Measurements from ENCODE around the gene CDKAL1. TPM values are rescaled to one million over a fixed set of nuclear protein-coding genes. Genes with fewer than 3 reads are reported as not detected.
"Not testable (repeated sequence)": the region's sequence is repeated elsewhere in the genome, so short reads cannot be mapped to it uniquely, and the experiment has no call there.

The CDKAL1 gene
- total RNA-seq, 1 experiment from 2014 or later = 22.3 TPM

DNA sequence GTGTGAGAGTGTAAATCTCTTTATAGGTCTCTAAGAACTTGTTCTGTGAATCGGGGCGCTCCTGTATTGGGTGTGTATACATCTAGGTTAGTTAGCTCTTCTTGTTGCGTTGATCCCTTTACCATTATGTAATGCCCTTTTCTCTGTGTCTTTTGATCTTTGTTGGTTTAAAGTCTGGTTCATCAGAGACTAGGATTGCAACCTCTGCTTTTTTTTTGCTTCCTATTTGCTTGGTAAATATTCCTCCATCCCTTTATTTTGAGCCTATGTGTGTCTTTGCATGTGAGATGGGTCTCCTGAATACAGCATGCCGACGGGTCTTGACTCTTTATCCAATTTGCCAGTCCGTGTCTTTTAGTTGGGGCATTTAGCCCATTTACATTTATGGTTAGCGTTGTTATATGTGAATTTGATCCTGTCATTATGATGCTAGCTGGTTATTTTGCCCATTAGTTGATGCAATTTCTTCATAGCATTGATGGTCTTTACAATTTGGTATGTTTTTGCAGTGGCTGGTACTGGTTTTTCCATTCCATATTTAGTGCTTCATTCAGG, 60.1 kb downstream of the CDKAL1 start:
- DNase-seq (ENCODE audit: low read depth) = not testable (repeated sequence)

DNA sequence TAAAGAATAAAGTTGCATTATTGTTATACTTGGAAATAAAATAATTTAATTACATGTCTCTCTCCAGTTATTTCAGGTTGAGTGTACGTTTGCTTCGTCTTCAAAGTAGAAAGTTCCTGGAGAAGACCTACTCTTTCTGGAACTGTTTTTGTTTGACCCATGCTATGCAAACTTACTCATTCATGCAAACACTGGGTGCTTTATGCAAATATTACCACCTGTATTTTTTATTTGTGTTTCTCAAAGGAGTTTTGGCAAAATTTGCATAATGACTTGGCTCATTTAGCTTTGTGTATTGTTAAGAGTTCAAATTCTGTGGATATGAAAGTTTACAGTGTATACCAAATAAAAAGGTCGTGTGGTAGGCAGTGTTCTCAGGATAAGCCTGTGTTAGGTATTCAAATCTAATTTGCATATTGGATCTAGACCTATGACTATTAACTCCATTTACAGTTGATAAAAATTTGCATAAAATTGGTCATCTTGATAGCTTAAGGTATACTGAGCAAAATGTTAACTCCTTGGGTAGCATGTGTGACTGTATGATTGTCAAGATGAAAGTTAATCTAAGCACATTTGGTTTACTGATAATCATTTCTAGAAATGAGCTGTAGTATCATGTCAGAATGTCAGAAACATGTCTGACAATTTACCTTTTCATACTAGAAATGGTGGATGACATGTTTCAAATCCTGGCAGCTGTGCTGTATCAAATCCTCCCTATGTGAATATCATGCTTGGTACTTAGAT, 65.2 kb downstream of the CDKAL1 start:
- no peak for DNase-seq (ENCODE audit: low read depth)

DNA sequence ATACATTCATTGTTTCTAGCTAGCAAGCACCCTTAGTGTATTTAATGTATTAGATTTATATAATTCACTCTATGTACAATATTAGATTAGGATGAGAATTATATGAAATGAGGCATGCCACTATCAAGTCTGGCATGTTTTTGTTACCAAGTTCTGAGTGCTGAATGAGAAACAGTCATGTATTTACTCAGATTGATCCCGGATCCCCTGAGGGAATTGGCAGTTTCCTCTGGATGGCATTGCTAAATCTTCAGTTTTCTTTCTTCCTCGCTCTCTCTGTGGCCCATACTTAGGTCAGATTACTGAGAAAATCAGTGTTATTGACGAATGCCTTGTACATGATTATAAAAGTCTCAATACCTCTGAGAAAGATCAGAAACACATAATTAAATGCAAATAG, 66.6 kb downstream of the CDKAL1 start:
- no peak for DNase-seq (ENCODE audit: low read depth)

DNA sequence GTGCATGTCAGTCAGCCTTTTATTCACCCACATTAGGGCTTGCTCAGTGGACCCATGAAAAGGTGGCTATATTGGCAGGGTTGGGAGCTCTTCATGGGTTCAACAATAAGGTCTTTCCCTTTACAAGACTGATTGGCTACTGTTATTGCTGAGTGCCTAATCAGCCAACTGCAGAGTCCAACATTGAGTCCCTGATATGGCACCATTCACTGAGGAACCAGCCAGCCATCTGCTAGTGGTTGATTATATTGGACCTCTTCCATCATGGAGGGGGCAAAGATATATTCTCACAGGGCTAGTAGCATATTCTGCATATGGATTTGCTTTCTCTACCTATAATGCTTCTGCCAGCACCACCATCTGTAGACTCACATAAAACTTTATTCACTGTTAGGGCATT, 69.9 kb downstream of the CDKAL1 start:
- no peak for DNase-seq (ENCODE audit: low read depth)

DNA sequence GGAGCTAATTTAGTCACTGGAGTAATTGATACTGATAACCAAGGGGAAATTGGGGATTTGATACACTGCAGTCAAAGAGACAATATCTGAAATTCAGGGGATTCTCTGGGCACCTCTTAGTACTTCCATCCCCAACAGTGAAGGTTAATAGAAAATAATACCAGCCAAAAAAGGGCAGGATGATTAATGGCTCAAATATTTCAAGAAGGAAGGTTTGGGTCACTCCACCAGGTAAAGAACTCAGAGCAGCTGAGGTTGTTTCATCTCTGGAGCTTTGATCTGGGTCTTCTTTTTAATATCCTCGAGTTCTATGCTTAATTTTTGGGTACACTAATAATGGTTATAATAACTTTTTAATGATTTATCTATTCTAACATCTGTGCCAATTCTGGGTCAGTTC, 70.8 kb downstream of the CDKAL1 start:
- DNase-seq (ENCODE audit: low read depth) = no peak

DNA sequence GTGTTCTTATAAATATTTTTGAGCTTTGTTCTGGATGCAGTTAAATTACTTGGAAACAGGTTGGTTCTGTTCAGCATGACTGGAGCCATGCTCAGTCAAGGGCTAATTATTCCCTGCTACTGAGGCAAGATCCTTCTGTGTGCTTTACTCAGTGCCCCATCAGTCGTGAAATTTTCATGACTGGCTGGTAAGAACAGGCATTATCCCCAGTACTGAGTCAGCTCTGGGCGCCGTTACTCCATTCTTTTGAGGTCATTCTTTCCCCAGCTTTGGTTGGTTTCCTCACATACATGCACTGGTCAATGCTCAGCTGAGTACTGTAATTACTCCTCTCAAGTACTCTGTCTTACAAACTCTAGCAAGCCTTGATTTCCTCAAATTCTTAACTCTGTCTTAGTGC, 71.3 kb downstream of the CDKAL1 start:
- peak; percentile 16 for DNase-seq (ENCODE audit: low read depth)

DNA sequence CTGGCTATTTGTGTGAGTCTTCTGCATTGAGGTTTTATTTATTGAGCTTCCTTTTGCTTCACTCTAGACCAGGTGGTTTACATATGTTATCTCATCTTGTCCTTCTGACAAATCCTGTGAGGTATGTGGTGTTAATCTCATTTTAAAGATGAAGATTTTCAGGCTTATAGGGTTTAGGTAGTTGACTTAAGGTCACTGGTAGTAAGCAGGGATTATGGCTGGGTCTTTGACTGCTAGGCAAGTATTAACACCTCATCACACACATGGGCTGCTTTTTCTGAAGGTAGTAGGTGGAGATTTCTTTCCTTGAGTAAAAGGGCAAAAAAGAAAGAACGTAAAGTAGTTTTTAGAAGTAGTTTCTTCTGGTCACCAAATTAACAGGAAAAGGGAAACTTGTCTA, 72.6 kb downstream of the CDKAL1 start:
- no peak for DNase-seq (ENCODE audit: low read depth)

DNA sequence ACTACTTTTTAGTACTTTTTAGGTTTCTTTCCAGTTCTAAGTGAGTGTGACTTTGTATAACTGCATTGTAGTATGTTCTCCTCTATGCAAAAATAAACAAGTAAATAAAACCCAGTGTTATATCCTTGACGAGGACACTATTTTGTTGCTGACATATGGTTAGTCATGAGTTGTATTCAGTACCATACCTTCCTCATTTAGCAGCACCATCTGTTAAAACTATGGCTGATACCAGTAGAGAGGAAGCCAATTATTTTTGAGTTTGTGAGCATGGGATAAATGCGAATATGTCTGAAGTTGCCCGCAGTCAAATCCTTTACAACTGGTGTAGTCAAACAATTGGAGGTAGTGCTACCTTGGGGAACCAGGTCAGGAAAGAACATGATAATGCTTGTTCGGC, 74.1 kb downstream of the CDKAL1 start:
- no peak for DNase-seq (ENCODE audit: low read depth)

DNA sequence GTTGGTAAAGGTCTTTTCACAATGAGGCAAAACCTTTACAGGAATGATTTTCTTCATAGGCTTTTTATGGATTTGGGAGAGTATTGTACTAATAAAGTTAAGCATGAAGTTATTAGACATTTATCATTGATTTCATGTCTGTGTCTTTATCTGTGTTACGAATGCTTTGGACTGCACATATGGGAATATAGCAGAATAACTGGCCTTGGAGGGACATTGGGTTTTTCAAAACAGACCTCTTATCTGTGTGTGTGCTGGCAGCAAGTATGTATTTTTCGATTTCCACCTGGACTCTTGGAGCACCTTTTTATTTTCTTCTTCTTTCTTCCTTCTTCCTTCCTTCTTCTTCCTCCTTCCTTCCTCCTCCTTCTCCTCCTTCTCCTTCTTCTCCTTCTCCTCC, 74.6 kb downstream of the CDKAL1 start:
- no peak for DNase-seq (ENCODE audit: low read depth)

DNA sequence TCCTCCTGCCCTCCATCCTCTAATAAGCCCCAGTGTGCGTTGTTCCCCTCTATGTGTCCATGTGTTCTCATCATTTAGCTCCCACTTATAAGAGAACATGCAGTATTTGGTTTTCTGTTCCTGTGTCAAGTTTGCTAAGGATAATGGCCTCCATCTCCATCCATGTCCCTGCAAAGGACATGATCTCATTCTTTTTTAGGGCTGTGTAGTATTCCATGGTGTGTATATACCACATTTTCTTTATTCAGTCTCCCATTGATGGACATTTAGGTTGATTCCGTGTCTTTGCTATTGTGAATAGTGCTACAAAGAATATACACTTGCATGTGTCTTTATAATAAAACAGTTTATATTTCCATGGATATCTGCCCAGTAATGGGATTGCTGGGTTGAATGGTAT, 75.7 kb downstream of the CDKAL1 start:
- not testable (repeated sequence) for DNase-seq (ENCODE audit: low read depth)

DNA sequence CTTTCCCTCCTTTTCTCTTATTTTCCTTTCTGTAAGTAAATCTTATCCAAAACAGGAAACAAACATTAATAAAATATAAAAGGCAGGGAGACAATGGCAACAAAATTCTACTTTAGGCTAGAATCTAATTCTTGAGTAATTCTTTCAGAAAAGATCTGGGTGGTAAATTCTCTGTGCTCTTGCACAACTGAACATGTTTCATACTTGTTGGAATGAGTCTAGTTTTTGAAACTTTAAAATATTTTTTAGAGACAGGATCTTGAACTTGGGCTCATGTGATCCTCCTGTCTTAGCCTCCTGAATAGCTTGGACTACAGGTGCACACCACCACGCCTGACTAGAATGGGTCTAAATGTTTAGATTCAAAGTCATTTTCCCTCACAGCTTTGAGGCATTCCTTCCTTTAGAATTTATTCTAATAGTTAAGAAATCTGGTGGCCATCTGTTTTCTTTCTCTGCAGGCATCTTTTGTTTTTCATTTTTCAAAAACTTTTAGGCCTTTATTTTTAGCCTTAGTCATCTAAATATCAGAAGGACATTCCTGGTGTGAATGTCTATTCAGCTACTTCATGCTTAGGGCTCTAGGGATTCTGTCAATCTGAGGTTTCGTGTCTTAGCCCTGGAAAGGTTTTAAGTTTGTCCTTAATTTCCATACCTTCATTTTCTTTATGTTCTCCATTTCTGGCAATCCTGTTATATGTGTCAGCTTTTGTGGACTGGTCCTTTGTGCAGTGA, 76.5 kb downstream of the CDKAL1 start:
- DNase-seq (ENCODE audit: low read depth) = no peak

DNA sequence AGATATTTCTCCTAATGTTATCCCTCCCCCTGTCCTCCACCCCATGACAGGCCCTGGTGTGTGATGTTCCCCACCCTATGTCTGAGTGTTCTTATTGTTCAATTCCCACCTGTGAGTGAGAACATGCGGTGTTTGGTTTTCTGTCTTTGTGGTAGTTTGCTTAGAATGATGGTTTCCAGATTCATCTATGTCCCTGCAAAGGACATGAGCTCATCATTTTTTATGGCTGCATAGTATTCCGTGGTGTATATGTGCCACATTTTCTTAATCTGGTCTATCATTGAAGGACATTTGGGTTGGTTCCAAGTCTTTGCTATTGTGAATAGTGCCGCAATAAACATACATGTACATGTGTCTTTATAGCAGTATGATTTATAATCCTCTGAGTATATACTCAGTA, 83.3 kb downstream of the CDKAL1 start:
- DNase-seq (ENCODE audit: low read depth) = not testable (repeated sequence)

DNA sequence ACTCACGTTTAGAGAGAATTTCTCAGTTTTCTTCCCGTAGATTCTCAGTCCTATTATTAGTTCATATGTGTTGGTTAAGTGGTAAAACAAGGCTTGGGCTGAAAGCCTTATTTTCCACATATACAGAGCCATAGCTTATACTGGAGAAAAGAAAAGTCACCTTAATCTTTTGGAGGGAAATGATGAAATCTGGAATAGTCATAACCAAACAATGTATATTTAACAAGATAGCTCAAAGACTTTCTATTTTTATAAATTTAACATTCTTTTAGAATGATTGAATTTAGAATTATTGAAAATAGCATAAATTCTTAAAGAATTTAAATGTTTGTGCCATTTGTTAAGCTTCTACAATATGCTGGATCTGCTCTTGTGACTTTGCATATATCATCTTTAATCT, 85.8 kb downstream of the CDKAL1 start:
- no peak for DNase-seq (ENCODE audit: low read depth)

DNA sequence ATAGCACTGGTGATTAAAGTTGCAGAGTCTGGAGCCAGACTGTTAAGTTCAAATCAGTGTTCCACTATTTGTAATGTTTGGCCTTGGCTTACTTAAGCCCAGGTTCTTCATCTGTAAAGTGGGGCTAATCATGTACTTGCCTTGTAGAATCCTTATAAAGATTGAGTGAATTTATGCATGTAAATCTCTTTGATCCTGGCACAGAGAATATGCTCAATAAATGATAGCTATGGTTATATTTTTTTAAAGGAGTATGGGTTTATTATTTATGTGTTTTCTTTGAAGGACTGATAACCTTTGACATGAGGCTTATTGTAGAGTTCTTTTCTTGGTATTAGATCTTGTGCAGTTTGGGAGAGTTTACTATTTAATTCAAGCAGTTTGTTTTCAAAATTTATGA, 89.5 kb downstream of the CDKAL1 start:
- no peak for DNase-seq (ENCODE audit: low read depth)

DNA sequence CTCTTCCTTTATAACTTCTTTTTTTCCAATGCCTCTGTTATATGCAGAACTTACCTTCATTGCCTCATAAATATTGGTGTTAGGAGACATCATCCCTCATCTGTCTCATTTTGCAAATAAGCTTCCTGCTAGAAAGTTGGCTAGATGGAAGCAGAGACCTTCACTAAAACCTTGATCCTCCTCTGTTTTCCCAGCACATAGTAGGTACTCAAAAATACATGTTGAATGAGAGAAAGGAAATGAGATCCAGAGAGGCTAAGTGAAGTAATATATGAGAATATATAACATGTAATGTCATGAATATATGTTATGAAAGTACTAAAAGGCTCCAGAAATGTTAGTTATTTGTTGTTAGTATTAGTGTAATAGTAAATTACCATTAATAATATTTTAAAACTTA, 91.9 kb downstream of the CDKAL1 start:
- no peak for DNase-seq (ENCODE audit: low read depth)

DNA sequence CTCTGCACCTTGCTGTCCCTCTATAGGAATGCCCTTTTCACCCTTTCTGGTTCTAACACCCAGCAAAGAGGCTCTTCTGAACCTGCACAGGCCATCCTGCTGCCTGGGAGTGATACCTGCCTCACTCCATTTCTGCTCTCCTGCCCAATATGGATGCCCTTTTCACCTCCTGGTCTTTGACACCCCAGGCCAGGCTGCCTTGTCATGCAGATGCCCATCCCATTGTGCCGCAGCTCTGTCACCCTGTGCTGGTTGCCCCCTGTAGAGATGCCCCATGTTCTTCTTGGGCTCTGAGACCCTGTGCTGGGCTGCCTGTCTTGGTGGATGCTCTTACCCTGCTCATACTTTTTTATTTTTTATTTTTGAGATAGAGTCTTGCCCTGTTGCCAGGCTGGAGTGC, 95.3 kb downstream of the CDKAL1 start:
- no peak for DNase-seq (ENCODE audit: low read depth)

DNA sequence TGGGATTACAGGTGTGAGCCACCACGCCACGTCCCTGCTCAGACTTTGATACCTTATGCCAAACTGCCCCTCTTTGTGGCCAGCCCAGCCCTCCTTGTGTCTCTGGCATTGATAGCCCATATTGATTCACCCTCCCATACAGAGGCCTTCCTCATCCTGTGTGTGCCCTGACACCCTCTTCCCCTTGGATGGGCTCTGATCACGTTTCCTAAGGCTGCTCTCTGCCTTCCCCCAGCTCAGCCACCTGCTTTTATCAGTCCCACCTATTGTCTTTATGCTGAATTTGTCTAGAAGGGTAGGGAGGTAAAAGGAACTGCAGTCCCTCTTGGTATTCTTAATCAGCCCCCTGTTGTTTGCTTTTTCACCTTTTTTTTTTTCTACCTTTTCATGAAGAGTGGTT, 95.9 kb downstream of the CDKAL1 start:
- DNase-seq (ENCODE audit: low read depth) = no peak

DNA sequence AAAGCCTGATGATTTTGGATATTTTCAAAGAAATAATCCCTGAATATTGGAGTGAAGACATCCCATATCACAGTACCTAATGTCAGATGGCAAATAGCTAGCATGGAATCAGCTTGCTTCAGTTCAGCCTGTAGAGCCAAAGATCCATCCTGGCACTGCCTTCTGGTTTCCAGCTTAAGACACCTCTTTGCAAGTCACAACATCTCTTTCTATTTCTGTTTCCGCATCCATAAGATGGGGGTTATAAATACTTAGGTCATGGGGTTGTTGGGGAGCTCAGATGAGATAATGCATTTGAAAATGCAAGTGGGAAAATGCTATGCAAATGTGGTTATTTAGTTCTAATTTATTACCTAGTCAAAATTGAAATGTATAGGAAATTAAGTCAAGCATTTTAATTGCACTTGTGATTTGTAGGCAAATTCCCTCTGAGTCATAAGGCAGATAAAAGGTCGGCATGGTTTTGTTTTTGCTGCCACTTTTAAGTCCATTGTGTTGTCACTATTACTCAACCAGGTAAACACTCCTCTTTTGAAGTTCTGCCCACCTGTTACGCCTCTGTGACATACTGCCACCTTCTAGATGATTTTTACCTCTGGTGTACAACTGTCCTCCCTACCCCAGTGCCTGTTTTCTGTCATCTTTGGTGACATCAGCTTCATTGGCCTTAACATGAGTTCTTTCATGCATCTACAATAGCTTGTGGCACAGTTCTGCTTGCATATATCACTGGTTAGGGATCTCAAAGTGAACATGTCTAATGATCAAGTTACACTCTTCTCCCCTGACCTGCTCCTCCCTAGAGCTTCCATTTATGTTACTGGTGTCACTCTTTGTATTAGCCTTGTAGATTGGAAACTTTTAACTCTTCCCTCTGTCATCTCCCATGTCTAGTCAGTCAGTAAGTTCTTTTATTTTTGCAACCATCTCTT, 96.6 kb downstream of the CDKAL1 start:
- DNase-seq (ENCODE audit: low read depth) = no peak

DNA sequence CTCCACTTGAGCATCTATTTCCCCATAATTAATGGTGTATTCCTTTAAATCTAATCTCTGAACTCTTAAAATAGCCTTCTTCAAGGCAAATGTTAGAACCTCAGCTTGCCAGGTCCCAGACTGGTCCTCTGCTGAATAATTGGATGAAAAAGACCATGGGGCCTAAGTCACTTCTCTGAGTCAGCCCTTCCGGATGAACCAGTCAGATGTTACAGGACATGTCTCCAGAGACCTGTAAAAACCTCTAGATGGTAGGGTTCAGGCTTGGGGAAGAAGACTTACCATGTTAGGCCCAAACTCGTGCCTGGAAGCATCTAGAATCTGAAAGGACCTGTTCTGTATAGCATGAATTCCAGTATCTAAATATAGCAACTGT, 97.3 kb downstream of the CDKAL1 start:
- DNase-seq (ENCODE audit: low read depth) = peak; percentile 13

DNA sequence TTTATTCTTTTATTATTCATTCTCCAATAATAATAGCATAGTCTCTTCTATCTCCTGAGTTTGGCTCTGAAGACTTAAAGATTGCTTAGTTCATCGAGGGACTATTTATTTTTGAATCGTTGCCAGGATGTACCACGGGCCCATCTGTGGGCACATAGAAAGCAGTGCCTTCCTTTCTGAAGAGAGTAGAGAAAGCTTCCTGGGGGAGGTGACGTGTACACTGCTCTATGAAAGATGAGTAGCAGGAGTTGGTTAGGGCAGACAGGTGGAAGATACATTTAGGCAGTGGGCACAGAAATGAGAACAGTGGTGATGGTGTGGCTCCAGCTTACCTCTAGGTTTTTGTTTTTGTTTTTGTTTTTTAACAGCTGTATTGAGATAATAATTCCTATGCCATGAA, 98.4 kb downstream of the CDKAL1 start:
- DNase-seq (ENCODE audit: low read depth) = no peak

DNA sequence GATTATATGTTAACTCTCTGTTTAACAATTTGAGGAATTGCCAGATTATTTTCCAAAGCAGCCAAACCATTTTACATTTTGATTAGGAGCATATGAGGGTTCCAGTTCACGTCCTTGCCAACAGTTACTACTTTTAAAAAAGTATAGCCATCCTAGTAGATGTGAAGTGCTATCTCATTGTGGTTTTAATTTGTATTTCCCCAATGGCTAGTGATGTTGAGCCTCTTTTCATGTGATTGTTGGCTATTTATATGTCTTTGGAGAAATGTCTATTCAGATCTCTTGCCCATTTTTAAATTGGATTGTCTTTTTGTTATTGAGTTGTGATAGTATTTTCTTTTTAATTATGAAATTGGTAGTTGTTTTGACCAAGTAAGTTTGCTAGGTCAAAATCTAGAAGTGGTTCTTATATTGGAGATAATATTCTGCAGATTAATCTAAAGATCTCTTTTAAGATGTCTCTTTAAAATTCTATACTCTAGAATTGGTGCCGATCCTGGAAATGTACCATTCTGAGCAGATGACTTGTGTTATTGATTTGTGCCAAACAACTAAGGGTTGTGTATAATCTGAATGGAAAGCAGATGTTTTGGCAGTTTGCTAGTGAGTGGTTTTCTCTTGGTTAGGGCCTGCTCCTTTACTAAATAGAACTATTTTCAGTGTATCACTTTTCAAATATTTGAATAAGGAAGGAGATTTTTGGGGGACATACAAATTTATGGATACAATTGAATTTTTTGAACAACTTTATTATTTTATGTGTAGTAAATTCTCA, 99.5 kb downstream of the CDKAL1 start:
- DNase-seq (ENCODE audit: low read depth) = no peak

All from RPMI7951 (cell line).